Activated naive CD4-positive, alpha-beta T cell treated with anti-CD3 and anti-CD28 coated beads, Interleukin-2, amount 50 U/mL, for 24 hours (primary cell): Measurements from ENCODE around the gene TASL.

Experiments
- H3K27ac Mint-ChIP-seq: one replicate; pipeline ENCODE4 v1.8.0; 2021; ENCODE audit warnings: mild to moderate bottlenecking, mixed read lengths
- H3K27me3 Mint-ChIP-seq: one replicate; pipeline ENCODE4 v1.8.0; 2021; ENCODE audit warnings: mixed read lengths
- H3K36me3 Mint-ChIP-seq: one replicate; pipeline ENCODE4 v1.8.0; 2021; ENCODE audit warnings: mixed read lengths
- H3K4me1 Mint-ChIP-seq: one replicate; pipeline ENCODE4 v1.8.0; 2021; ENCODE audit warnings: mixed read lengths
- H3K4me3 Mint-ChIP-seq: one replicate; pipeline ENCODE4 v1.8.0; 2021; ENCODE audit warnings: mild to moderate bottlenecking, mixed read lengths
- H3K9me3 Mint-ChIP-seq: one replicate; pipeline ENCODE4 v1.8.0; 2021; ENCODE audit warnings: mixed read lengths

TASL gene

GRCh38 chrX:30530606-30531005, 47.0 kb downstream of the TASL start:
- no peak overlapping the region for H3K27ac Mint-ChIP-seq

GRCh38 chrX:30525732-30526131, 51.8 kb downstream of the TASL start:
- no peak overlapping the region for H3K4me3 Mint-ChIP-seq
- no peaks in the 10 kb centered on the region for H3K27me3 Mint-ChIP-seq
- H3K9me3 Mint-ChIP-seq: no peaks in the 10 kb centered on the region
- no peaks in the 10 kb centered on the region for H3K4me1 Mint-ChIP-seq
- H3K27ac Mint-ChIP-seq: no peak overlapping the region
- no peaks in the 10 kb centered on the region for H3K36me3 Mint-ChIP-seq

More at GRCh38 chrX:30530606-30531005, 47.0 kb downstream of the TASL start:
- H3K27me3 Mint-ChIP-seq: no peaks in the 10 kb centered on the region
- H3K36me3 Mint-ChIP-seq: no peaks in the 10 kb centered on the region
- no peak overlapping the region for H3K4me3 Mint-ChIP-seq
- H3K9me3 Mint-ChIP-seq: no peaks in the 10 kb centered on the region
- H3K4me1 Mint-ChIP-seq: no peaks in the 10 kb centered on the region

- Mint-ChIP-seq H3K36me3 (no peaks in the 10 kb centered on the region), H3K4me1 (no peaks in the 10 kb centered on the region), H3K27ac (no peak overlapping the region), H3K9me3 (no peaks in the 10 kb centered on the region), H3K4me3 (no peak overlapping the region), H3K27me3 (no peaks in the 10 kb centered on the region)
These were observed 56.0 kb downstream of the TASL start for GRCh38 chrX:30521440-30522182.

DNA sequence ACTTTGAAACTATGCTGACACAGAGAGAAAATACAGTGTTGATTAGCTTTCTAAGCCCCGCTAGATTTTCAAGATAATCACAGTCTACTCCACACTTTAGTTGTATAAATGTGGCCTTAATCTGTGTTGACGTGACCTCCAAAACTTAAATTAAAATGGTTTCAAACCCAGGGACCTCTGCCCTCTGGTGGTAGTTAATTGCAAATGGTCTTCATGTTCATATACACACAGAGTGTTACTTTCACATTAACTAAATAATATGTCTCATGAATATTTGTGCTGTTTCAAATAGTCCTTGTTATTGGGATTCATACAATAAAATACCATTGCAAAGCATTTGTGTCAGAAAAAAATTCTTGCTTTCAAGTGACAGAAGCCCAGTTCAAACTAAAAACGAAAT, 64.3 kb downstream of the TASL start:
- Mint-ChIP-seq H3K27ac (no peak overlapping the region), H3K4me3 (no peak overlapping the region), H3K9me3 (no peaks in the 10 kb centered on the region), H3K27me3 (no peaks in the 10 kb centered on the region), H3K36me3 (no peaks in the 10 kb centered on the region), H3K4me1 (no peaks in the 10 kb centered on the region)
